Mesothelial cell of epicardium (in vitro differentiated cells): ENCODE data around the gene FBXO21. TPM values are rescaled to one million over a fixed set of nuclear protein-coding genes. Genes with fewer than 3 reads are reported as not detected.
"Not testable (repeated sequence)": the region's sequence is repeated elsewhere in the genome, so short reads cannot be mapped to it uniquely, and the experiment has no call there.

Experiments used
- DNase-seq, 2 experiments: peaks; one replicate each; pipeline ENCODE4 v3.0.0; 2021; ENCODE audit warnings: low spot score in 2 of 2; ENCODE audit not compliant: unreplicated experiment in 2 of 2
- H3K27ac Mint-ChIP-seq: 2 replicates; pipeline ENCODE4 v1.8.0; 2021; ENCODE audit warnings: mixed read lengths
- H3K27me3 Mint-ChIP-seq: 2 replicates; pipeline ENCODE4 v1.8.0; 2021; ENCODE audit warnings: low read depth, mixed read lengths
- H3K36me3 Mint-ChIP-seq: 2 replicates; pipeline ENCODE4 v1.8.0; 2021; ENCODE audit warnings: mixed read lengths
- H3K4me1 Mint-ChIP-seq: 2 replicates; pipeline ENCODE4 v1.8.0; 2021; ENCODE audit warnings: mixed read lengths
- H3K4me3 Mint-ChIP-seq: 2 replicates; pipeline ENCODE4 v1.8.0; 2021; ENCODE audit warnings: mild to moderate bottlenecking, moderate library complexity, mixed read lengths
- H3K9me3 Mint-ChIP-seq: 2 replicates; pipeline ENCODE4 v1.8.0; 2021; ENCODE audit warnings: mixed read lengths
- CTCF ChIP-seq: fragments of 200-600 bp; sonication (generic); IDR thresholded peaks from one replicate; pipeline ENCODE4 v1.5.0; 2021; ENCODE audit warnings: antibody characterized with exemption; ENCODE audit not compliant: unreplicated experiment
- total RNA-seq: library from RNA; stranded (reverse); gene quantifications from 3 replicates; pipeline ENCODE4 v1.2.1, GENCODE V29; 2021

Gene FBXO21
- total RNA-seq, 1 donor from 2014 or later: 57.5 TPM

DNA sequence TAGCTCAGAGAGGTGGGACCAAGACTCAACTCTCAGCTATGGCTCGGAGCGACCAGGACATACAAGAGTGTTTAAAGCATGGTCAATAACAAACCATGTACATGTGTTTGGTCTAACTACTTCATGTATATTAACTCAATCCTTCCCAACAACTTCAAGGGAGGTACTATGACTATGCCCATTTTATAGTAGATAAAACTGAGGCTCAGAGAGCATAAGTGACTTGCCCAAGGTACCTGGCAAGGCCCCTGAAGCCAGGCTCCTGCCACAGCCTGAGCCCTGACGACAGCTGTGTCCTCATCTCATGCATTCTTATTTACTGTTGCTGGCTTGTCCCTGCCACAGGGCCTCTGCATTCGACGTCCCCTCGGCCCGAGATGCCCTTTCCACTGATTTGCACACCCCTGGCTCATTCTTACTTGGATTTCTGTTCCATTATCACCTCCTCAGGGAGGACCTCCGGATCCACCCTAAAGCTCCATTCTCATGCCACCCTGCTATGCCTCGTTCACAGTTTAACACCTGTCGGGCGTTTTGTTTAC lies 93.7 kb downstream of the FBXO21 start:
- Mint-ChIP-seq H3K27me3 (peaks cover 92% of the 10 kb centered on the region), H3K27ac (no peak overlapping the region), H3K4me1 (peaks cover 4% of the 10 kb centered on the region), H3K9me3 (no peaks in the 10 kb centered on the region), H3K4me3 (no peak overlapping the region), H3K36me3 (no peaks in the 10 kb centered on the region)
- DNase-seq: no peak
- no peak for TF ChIP-seq CTCF

- not testable (repeated sequence) for H3K27ac Mint-ChIP-seq, DNase-seq, H3K9me3 Mint-ChIP-seq, H3K4me1 Mint-ChIP-seq, H3K4me3 Mint-ChIP-seq, H3K36me3 Mint-ChIP-seq
- H3K27me3 Mint-ChIP-seq: peaks cover 84% of the 10 kb centered on the region
These were observed 95.1 kb downstream of the FBXO21 start for GRCh38 chr12:117095191-117095590.

DNA sequence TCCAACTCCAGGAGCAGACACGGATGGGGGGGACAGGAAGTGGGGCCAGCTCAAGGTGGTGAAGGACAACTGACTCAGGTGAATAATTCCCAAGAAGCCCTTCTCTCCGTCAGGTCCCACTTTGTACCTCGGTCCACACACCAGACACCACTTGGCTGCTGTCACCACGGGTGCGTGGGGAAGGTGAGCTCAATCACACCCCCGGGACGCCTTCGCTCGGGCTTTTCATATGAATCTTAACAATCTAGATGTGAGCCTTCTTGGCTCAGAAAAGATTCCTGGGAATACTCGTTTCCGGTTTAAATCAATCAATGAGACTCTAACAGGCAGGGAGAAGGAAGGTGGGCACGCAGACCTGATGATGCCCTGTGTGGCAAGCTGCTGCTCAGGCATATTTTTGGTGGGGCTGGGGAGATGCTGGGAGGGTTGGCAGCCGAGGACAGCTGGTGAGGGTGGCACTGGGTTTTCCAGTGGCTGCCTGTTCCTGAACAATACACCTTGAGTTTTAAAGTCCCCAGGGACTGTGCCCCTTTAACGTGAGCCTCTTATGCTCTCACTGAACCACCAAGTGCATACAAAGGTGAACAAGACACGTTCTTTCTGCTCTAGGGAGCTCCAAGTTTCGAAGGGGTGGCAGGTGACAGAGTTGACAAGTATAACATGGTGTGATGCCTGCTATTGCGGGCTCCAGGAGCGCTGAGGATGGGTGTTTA lies 96.2 kb downstream of the FBXO21 start:
- no peak for TF ChIP-seq CTCF
- no peak overlapping the region for H3K4me3 Mint-ChIP-seq
- peaks cover 3% of the 10 kb centered on the region for H3K4me1 Mint-ChIP-seq
- no peaks in the 10 kb centered on the region for H3K36me3 Mint-ChIP-seq
- peaks cover 11% of the 10 kb centered on the region for H3K9me3 Mint-ChIP-seq
- DNase-seq: no peak
- H3K27ac Mint-ChIP-seq: no peak overlapping the region
- peaks cover 76% of the 10 kb centered on the region for H3K27me3 Mint-ChIP-seq

GRCh38 chr12:117093431-117093830 lies 96.8 kb downstream of the FBXO21 start:
- Mint-ChIP-seq H3K27me3 (peaks cover 71% of the 10 kb centered on the region), H3K9me3 (peaks cover 11% of the 10 kb centered on the region), H3K4me3 (no peak overlapping the region), H3K27ac (no peak overlapping the region), H3K36me3 (no peaks in the 10 kb centered on the region), H3K4me1 (peaks cover 3% of the 10 kb centered on the region)
- TF ChIP-seq CTCF: no peak
- no peak for DNase-seq

DNA sequence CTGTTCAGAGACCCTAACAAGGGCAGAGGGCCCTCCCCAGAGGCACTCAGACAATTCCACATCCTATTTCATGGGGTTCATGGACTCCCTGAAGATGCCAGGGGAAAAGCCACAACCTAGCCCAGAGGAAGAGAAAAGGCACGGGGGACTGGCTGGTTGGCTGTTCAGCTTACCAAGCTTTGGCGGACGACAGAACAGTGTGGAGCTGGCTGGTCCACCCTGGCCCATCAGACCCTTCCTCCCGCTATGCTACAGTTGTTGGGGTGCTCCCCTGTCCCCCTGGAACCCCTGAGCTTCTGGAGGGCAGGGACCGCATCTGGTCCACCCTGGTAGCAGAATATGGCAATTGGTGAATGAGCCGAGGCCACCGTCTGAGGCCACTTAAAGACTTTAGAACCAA lies 97.4 kb downstream of the FBXO21 start:
- no peak overlapping the region for H3K4me3 Mint-ChIP-seq
- TF ChIP-seq CTCF: no peak
- H3K27ac Mint-ChIP-seq: no peak overlapping the region
- H3K27me3 Mint-ChIP-seq: peaks cover 66% of the 10 kb centered on the region
- peaks cover 11% of the 10 kb centered on the region for H3K9me3 Mint-ChIP-seq
- no peaks in the 10 kb centered on the region for H3K36me3 Mint-ChIP-seq
- no peak for DNase-seq
- peaks cover under 1% of the 10 kb centered on the region for H3K4me1 Mint-ChIP-seq

DNA sequence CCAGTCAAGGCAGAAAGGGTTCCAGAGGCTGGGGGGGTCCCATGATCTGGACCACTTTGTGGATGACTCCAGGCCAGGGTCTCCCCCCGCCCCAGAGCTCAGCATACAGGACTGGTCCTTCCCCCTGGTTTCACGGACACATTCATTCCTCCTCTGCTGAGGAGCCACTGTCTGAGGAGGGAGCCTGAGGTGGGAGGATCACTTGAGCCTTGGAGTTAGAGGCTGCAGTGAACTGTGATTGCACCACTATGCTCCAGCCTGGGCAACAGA lies 97.8 kb downstream of the FBXO21 start:
- Mint-ChIP-seq H3K4me1 (no peaks in the 10 kb centered on the region), H3K9me3 (peaks cover 11% of the 10 kb centered on the region)
- DNase-seq: no peak

More for the DNA sequence above, 97.8 kb downstream of the FBXO21 start:
- no peak for TF ChIP-seq CTCF
- Mint-ChIP-seq H3K36me3 (no peaks in the 10 kb centered on the region), H3K27me3 (peaks cover 61% of the 10 kb centered on the region), H3K4me3 (no peak overlapping the region), H3K27ac (no peak overlapping the region)

Other genes starting within 250 kb of the FBXO21 start
- gene TESC, start 91.1 kb downstream of the FBXO21 start, total RNA-seq: not detected in 3 replicates
- 0.80 to 0.95 TPM (median 0.84 TPM) in 3 replicates for gene NOS1, start 171.2 kb upstream of the FBXO21 start, total RNA-seq